NCI-H226 (cell line): ENCODE measurements around the gene SMG5.
A peak's percentile ranks its signal among the peaks of the same experiment; 100 is the strongest.
"Not testable (repeated sequence)": the region's sequence is repeated elsewhere in the genome, so short reads cannot be mapped to it uniquely, and the experiment has no call there.

Source experiments
- DNase-seq: peaks from one replicate; pipeline ENCODE4 v3.0.0-alpha.2; 2015

The SMG5 gene

GRCh38 chr1:156242738-156243137 is 39.9 kb downstream of the SMG5 start:
- DNase-seq: no peak

- DNase-seq: no peak
Observed at GRCh38 chr1:156241926-156242325, 40.7 kb downstream of the SMG5 start, which contains the start of gene BGLAP. TSS of gene BGLAP (plus strand) at chr1:156242184. CDS start at chr1:156242232, 48 bp downstream.

GRCh38 chr1:156241311-156241811 is 41.3 kb downstream of the SMG5 start:
- DNase-seq: peak; percentile 87

- no peak for DNase-seq
Observed at GRCh38 chr1:156238248-156238647, 44.4 kb downstream of the SMG5 start.

GRCh38 chr1:156236164-156236563 is 46.5 kb downstream of the SMG5 start:
- no peak for DNase-seq

- DNase-seq: peak; percentile 86
Observed at GRCh38 chr1:156233426-156234127, 49.0 kb downstream of the SMG5 start.

GRCh38 chr1:156232201-156232894 is 50.3 kb downstream of the SMG5 start:
- DNase-seq: no peak

GRCh38 chr1:156230473-156230837 is 52.2 kb downstream of the SMG5 start:
- no peak for DNase-seq

GRCh38 chr1:156229809-156230472 is 52.7 kb downstream of the SMG5 start:
- DNase-seq: no peak

GRCh38 chr1:156228501-156228900 is 54.1 kb downstream of the SMG5 start:
- DNase-seq: no peak

GRCh38 chr1:156226782-156227181 is 55.8 kb downstream of the SMG5 start:
- no peak for DNase-seq

- DNase-seq: no peak
Observed at GRCh38 chr1:156226116-156226538, 56.5 kb downstream of the SMG5 start.

- DNase-seq: no peak
Observed at GRCh38 chr1:156225677-156226014, 57.0 kb downstream of the SMG5 start.

- no peak for DNase-seq
Observed at GRCh38 chr1:156221986-156222692, 60.5 kb downstream of the SMG5 start.

- DNase-seq: no peak
Observed at GRCh38 chr1:156220226-156220625, 62.4 kb downstream of the SMG5 start.

GRCh38 chr1:156217871-156218270 is 64.8 kb downstream of the SMG5 start:
- DNase-seq: peak; percentile 40

- DNase-seq: not testable (repeated sequence)
Observed at GRCh38 chr1:156216361-156217086, 66.1 kb downstream of the SMG5 start.

- peak; percentile 97 for DNase-seq
Observed at GRCh38 chr1:156214024-156214748, 68.4 kb downstream of the SMG5 start.

GRCh38 chr1:156213644-156213966 is 69.0 kb downstream of the SMG5 start:
- no peak for DNase-seq

GRCh38 chr1:156212833-156213643 is 69.6 kb downstream of the SMG5 start, which contains the start of gene PMF1:
TSS of gene PMF1 (plus strand) at chr1:156213007. CDS start at chr1:156213016, 9 bp downstream.
- DNase-seq: peak; percentile 94

- DNase-seq: no peak
Observed at GRCh38 chr1:156212130-156212529, 70.5 kb downstream of the SMG5 start.
